Mesothelial cell of epicardium (in vitro differentiated cells): ENCODE data around the gene SCMH1. TPM values are rescaled to one million over a fixed set of nuclear protein-coding genes. Genes with fewer than 3 reads are reported as not detected.

ENCODE experiments used
- DNase-seq, 2 experiments: peaks; one replicate each; pipeline ENCODE4 v3.0.0; 2021; ENCODE audit warnings: low spot score in 2 of 2; ENCODE audit not compliant: unreplicated experiment in 2 of 2
- H3K27ac Mint-ChIP-seq: 2 replicates; pipeline ENCODE4 v1.8.0; 2021; ENCODE audit warnings: mixed read lengths
- H3K27me3 Mint-ChIP-seq: 2 replicates; pipeline ENCODE4 v1.8.0; 2021; ENCODE audit warnings: low read depth, mixed read lengths
- H3K36me3 Mint-ChIP-seq: 2 replicates; pipeline ENCODE4 v1.8.0; 2021; ENCODE audit warnings: mixed read lengths
- H3K4me1 Mint-ChIP-seq: 2 replicates; pipeline ENCODE4 v1.8.0; 2021; ENCODE audit warnings: mixed read lengths
- H3K4me3 Mint-ChIP-seq: 2 replicates; pipeline ENCODE4 v1.8.0; 2021; ENCODE audit warnings: mild to moderate bottlenecking, moderate library complexity, mixed read lengths
- H3K9me3 Mint-ChIP-seq: 2 replicates; pipeline ENCODE4 v1.8.0; 2021; ENCODE audit warnings: mixed read lengths
- total RNA-seq: library from RNA; stranded (reverse); gene quantifications from 3 replicates; pipeline ENCODE4 v1.2.1, GENCODE V29; 2021
- TF ChIP-seq, protein P1 (sequence below): fragments of 200-600 bp; sonication (generic); IDR thresholded peaks from one replicate; pipeline ENCODE4 v1.5.0; 2021; ENCODE audit warnings: antibody characterized with exemption; ENCODE audit not compliant: unreplicated experiment

Gene SCMH1
- total RNA-seq, 1 donor from 2014 or later, result 59.1 TPM

DNA sequence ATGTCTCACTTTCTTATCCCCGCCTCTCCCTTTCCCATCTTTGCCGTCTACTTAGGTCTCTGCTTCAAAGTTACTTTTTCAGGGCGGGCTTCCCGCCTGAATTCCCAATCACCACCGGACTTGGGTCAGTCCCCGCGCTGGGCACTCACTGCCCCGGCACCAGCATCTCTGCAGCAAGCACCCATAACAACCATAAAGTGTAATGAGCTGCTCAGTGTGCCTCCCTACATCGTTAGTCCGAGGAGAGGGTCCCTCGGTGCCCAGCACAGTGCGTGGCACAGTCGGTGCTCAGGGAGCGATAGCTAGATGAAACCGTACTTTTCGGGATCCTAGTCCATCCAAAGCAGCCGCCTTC, 263.2 kb downstream of the SCMH1 start:
- Mint-ChIP-seq H3K4me3 (peak overlapping the region; percentile 76), H3K27me3 (no peaks in the 10 kb centered on the region), H3K9me3 (no peaks in the 10 kb centered on the region), H3K36me3 (peaks cover 2% of the 10 kb centered on the region), H3K27ac (peak overlapping the region; percentile 89), H3K4me1 (peaks cover 30% of the 10 kb centered on the region)
- TF ChIP-seq, protein P1, sequence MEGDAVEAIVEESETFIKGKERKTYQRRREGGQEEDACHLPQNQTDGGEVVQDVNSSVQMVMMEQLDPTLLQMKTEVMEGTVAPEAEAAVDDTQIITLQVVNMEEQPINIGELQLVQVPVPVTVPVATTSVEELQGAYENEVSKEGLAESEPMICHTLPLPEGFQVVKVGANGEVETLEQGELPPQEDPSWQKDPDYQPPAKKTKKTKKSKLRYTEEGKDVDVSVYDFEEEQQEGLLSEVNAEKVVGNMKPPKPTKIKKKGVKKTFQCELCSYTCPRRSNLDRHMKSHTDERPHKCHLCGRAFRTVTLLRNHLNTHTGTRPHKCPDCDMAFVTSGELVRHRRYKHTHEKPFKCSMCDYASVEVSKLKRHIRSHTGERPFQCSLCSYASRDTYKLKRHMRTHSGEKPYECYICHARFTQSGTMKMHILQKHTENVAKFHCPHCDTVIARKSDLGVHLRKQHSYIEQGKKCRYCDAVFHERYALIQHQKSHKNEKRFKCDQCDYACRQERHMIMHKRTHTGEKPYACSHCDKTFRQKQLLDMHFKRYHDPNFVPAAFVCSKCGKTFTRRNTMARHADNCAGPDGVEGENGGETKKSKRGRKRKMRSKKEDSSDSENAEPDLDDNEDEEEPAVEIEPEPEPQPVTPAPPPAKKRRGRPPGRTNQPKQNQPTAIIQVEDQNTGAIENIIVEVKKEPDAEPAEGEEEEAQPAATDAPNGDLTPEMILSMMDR, result no peak
- no peak for DNase-seq

DNA sequence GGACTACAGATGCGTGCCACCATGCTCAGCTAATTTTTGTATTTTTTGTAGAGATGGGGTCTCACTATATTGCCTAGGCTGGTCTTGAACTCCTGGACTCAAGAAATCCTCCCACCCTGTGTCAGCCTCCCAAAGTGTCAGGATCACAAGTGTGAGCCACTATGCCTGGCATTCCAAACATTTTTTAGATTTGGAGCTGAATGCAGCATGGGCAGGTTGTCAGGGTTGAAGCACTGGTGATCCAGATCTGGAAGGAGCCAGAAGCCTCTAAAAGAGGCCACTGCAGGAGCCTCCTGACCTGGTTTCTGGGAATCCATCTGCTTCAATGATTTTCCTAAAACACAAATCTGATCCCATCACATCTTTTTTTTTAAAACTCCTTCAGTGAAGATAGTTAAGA, 264.4 kb downstream of the SCMH1 start:
- Mint-ChIP-seq H3K4me1 (peaks cover 30% of the 10 kb centered on the region), H3K4me3 (no peak overlapping the region), H3K9me3 (no peaks in the 10 kb centered on the region), H3K36me3 (no peaks in the 10 kb centered on the region), H3K27ac (no peak overlapping the region), H3K27me3 (no peaks in the 10 kb centered on the region)
- no peak for DNase-seq
- TF ChIP-seq, protein P1, result no peak

Other genes starting within 250 kb of the SCMH1 start
- gene SLFNL1, start 220.6 kb downstream of the SCMH1 start, total RNA-seq, result 1.2 to 1.4 TPM (median 1.3 TPM) in 3 replicates
- gene FOXO6, start 119.1 kb upstream of the SCMH1 start, total RNA-seq, result 34.8 to 38.4 TPM (median 37.4 TPM) in 3 replicates
- gene EDN2, start 242.4 kb upstream of the SCMH1 start, total RNA-seq, result 2.7 to 4.1 TPM (median 3.5 TPM) in 3 replicates